MM.1S (cell line): Measurements from ENCODE around the gene GJB5.

Experiments
- EZH2 ChIP-seq: fragments of 300-600 bp; sonication (generic); optimal IDR thresholded peaks from 2 replicates; pipeline ENCODE3; 2017; ENCODE audit warnings: low read depth, mild to moderate bottlenecking, antibody characterized with exemption, low read length, mixed read lengths
- EZH2phosphoT487 ChIP-seq: fragments of 300-600 bp; sonication (generic); IDR thresholded peaks from 2 replicates; pipeline ENCODE4 v1.6.1; 2018; ENCODE audit warnings: antibody characterized with exemption, low read length
- TF ChIP-seq, protein P1 (sequence below): fragments of 300-600 bp; sonication (generic); IDR thresholded peaks from 2 replicates; pipeline ENCODE4 v1.5.1; 2016; ENCODE audit warnings: antibody characterized with exemption, low read length, mixed read lengths

DNA sequence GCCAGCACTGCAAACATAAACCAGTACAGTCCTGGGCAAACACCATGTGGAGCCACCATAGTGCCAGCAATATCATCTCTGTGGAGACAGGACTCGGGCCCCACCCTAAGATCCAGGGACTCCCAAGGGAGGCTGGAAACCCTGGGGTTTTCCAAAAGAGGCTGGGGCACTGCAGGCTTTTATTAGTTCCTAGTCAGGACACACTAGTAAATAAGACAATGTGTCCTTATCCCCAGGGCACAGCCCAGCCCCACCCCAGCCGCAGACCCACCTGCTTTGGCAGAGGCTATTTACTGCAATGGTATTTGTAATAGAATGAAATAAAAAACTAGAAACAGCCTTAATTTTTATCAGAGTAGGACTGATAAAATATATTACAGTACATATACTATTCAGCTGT, 25.7 kb downstream of the GJB5 start:
- TF ChIP-seq, protein P1, sequence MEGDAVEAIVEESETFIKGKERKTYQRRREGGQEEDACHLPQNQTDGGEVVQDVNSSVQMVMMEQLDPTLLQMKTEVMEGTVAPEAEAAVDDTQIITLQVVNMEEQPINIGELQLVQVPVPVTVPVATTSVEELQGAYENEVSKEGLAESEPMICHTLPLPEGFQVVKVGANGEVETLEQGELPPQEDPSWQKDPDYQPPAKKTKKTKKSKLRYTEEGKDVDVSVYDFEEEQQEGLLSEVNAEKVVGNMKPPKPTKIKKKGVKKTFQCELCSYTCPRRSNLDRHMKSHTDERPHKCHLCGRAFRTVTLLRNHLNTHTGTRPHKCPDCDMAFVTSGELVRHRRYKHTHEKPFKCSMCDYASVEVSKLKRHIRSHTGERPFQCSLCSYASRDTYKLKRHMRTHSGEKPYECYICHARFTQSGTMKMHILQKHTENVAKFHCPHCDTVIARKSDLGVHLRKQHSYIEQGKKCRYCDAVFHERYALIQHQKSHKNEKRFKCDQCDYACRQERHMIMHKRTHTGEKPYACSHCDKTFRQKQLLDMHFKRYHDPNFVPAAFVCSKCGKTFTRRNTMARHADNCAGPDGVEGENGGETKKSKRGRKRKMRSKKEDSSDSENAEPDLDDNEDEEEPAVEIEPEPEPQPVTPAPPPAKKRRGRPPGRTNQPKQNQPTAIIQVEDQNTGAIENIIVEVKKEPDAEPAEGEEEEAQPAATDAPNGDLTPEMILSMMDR, result no peak
- TF ChIP-seq EZH2phosphoT487 (no peak), EZH2 (no peak)
